Stimulated activated memory B cell treated with anti-CD40 and anti-IgM and Interleukin-4, amounts not matched to agents 10 μg/mL and 1 μg/mL and 100 μg/mL, for 72 hours (primary cell): ENCODE data around the gene KLHDC3.
"Not testable (repeated sequence)": the region's sequence is repeated elsewhere in the genome, so short reads cannot be mapped to it uniquely, and the experiment has no call there.

Experiments
- ATAC-seq: fragments of 150-1000 bp; cut with Tn5 transposase; 2 replicates; pipeline ENCODE4 v1.10.0; 2021
- H3K27ac Mint-ChIP-seq: one replicate; pipeline ENCODE4 v1.8.0; 2022; ENCODE audit warnings: mild to moderate bottlenecking, mixed read lengths
- H3K27me3 Mint-ChIP-seq: one replicate; pipeline ENCODE4 v1.8.0; 2022; ENCODE audit warnings: mixed read lengths
- H3K36me3 Mint-ChIP-seq: one replicate; pipeline ENCODE4 v1.8.0; 2022; ENCODE audit warnings: mixed read lengths
- H3K4me1 Mint-ChIP-seq: one replicate; pipeline ENCODE4 v1.8.0; 2022; ENCODE audit warnings: mixed read lengths
- H3K4me3 Mint-ChIP-seq: one replicate; pipeline ENCODE4 v1.8.0; 2022; ENCODE audit warnings: mild to moderate bottlenecking, moderate library complexity, mixed read lengths
- H3K9me3 Mint-ChIP-seq: one replicate; pipeline ENCODE4 v1.8.0; 2022; ENCODE audit warnings: mixed read lengths

The KLHDC3 gene

DNA sequence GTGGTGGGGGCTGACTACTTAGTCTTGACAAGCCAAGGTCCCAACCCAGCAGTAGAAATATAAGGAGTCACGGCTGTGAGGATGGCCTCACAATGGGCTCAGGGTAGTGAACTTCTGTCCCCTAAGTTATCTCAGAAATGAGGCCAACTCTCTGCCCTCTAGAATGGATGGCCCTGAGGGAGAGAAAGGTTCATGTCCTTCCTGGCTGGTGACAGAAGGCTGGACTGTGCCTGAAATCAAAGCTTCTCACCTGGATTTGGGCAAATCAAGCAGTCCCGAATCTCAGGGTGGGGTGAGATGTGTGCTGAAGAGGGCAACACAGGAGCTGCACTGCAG, 20.1 kb downstream of the KLHDC3 start:
- no peak overlapping the region for H3K27ac Mint-ChIP-seq
- H3K9me3 Mint-ChIP-seq, result no peaks in the 10 kb centered on the region
- H3K36me3 Mint-ChIP-seq, result peaks cover 56% of the 10 kb centered on the region
- H3K27me3 Mint-ChIP-seq, result no peaks in the 10 kb centered on the region
- ATAC-seq, result no peak
- no peaks in the 10 kb centered on the region for H3K4me1 Mint-ChIP-seq
- H3K4me3 Mint-ChIP-seq, result no peak overlapping the region

DNA sequence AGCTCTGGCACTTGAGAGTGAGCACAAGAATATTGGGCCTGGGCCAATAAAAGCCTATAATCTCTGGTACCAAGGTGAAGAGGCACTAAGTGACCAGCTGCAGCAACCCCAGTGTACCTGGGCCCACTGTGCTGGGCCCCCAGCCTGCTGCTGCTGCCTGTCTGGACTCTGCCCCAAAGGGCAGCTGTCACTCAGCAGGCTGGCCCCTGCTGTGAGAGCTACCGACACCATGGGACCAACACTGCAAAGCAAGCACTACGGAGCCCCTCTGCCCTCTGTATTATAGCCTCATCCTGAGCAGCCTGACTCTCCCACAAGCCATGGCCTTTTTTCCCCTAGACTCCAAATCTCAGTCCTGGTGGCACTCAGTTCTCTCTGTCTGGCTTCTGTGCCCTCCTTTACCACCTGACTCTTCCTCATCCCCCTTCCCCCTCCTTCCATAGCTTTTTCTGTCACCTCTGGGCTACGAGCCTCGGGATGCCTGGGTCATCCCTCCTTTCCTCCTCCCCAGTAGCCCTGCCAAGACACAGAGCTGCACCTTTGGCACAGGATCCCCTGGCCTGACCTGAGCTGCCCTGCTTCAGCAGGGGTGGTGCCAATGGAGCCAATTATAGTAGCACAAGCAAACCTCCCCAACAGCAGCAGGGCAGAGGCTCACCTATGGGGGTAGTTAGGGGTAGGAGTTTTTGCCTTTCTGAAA, 21.6 kb downstream of the KLHDC3 start:
- ATAC-seq, result no peak
- Mint-ChIP-seq H3K27me3 (no peaks in the 10 kb centered on the region), H3K4me3 (no peak overlapping the region), H3K9me3 (no peaks in the 10 kb centered on the region), H3K36me3 (peaks cover 56% of the 10 kb centered on the region), H3K4me1 (no peaks in the 10 kb centered on the region), H3K27ac (no peak overlapping the region)

DNA sequence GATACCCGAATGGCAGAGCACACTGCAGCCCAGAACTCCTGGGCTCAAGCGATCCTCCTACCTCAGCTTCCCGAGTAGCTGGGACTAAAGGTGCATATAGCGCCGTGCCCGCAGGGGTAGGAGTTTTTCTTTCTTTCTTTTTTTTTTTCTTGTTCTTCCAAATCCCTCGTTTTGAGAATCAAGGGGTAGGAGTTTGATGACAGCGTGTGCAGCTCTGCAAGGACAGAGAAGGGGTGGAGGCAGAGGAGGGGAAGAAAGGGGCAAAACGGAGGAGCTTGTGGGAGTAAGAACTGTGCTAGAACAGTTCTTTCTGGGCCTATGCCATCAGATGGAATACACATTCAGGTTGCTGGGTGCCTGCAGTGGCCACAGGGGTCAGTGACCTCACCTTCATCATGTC, 22.7 kb downstream of the KLHDC3 start:
- H3K36me3 Mint-ChIP-seq, result peaks cover 62% of the 10 kb centered on the region
- no peak overlapping the region for H3K27ac Mint-ChIP-seq
- H3K9me3 Mint-ChIP-seq, result no peaks in the 10 kb centered on the region
- H3K4me1 Mint-ChIP-seq, result peaks cover 5% of the 10 kb centered on the region
- no peak overlapping the region for H3K4me3 Mint-ChIP-seq
- no peak for ATAC-seq
- no peaks in the 10 kb centered on the region for H3K27me3 Mint-ChIP-seq

DNA sequence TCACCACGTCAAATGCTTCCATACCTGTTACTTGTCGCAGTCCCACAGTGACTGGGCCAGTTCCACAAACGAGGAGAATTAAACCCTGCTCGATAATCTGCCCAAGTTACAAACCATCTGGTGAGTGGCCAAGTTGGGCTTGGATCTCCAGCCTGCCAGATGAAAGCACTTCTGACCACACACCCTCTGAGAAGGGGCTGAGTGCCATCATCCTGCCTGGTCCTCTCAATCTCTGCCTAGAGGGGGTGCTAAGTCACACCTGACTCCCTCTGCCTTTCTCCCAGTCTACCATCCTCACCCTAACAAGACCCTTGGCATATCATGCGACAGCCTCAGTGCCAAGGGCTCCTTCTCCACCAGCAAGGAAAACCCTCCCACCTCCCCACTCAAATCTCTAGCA, 23.1 kb downstream of the KLHDC3 start:
- H3K4me3 Mint-ChIP-seq, result no peak overlapping the region
- ATAC-seq, result no peak

DNA sequence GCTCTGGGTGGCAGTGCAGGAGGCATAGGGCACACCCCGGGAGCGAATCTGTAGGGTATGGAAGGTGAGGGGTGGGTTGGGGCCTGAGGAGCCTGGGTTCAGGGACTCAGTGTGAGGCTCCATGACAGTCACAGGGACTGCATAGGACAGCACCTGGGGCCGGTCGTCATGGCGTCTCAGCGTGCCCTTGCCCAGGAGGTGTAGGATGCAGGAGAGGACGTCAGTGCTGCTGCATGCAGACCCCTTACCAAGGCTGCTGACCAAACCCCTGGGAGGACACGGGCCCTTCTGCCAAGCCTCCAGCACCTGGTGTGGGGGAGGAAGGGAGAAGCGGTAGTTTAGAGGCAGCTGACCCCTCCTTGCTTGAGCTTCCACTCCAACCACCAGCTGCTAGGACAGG, 23.7 kb downstream of the KLHDC3 start:
- no peak overlapping the region for H3K4me3 Mint-ChIP-seq
- H3K27me3 Mint-ChIP-seq, result no peaks in the 10 kb centered on the region
- peaks cover 64% of the 10 kb centered on the region for H3K36me3 Mint-ChIP-seq
- peaks cover 5% of the 10 kb centered on the region for H3K4me1 Mint-ChIP-seq
- H3K9me3 Mint-ChIP-seq, result no peaks in the 10 kb centered on the region
- no peak overlapping the region for H3K27ac Mint-ChIP-seq
- no peak for ATAC-seq

More for the DNA sequence above, 23.1 kb downstream of the KLHDC3 start:
- H3K27me3 Mint-ChIP-seq, result no peaks in the 10 kb centered on the region
- H3K27ac Mint-ChIP-seq, result no peak overlapping the region
- peaks cover 5% of the 10 kb centered on the region for H3K4me1 Mint-ChIP-seq
- H3K9me3 Mint-ChIP-seq, result no peaks in the 10 kb centered on the region
- H3K36me3 Mint-ChIP-seq, result peaks cover 59% of the 10 kb centered on the region

DNA sequence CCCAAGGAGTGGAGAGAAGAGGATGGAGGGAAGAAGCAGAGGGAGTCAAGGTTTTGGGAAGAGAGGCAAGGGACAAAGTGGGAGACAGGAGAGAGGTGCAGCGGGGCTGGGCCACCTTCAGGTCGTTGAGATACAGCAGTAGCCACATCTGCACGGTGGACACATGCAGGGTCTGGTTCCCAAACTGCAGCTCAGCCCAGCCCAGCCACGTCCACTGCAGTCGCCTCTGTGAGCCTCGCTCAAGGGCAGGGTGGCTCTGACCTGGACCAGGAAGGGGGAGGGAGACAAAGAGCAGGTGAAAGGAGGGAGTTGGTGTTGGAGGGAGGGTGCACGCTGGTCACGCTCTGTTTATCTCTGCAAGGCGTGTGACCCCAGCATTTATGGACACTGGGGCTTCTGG, 24.7 kb downstream of the KLHDC3 start:
- H3K4me1 Mint-ChIP-seq, result peaks cover 5% of the 10 kb centered on the region
- peaks cover 67% of the 10 kb centered on the region for H3K36me3 Mint-ChIP-seq
- H3K4me3 Mint-ChIP-seq, result no peak overlapping the region
- no peaks in the 10 kb centered on the region for H3K9me3 Mint-ChIP-seq
- no peaks in the 10 kb centered on the region for H3K27me3 Mint-ChIP-seq
- ATAC-seq, result no peak
- no peak overlapping the region for H3K27ac Mint-ChIP-seq

DNA sequence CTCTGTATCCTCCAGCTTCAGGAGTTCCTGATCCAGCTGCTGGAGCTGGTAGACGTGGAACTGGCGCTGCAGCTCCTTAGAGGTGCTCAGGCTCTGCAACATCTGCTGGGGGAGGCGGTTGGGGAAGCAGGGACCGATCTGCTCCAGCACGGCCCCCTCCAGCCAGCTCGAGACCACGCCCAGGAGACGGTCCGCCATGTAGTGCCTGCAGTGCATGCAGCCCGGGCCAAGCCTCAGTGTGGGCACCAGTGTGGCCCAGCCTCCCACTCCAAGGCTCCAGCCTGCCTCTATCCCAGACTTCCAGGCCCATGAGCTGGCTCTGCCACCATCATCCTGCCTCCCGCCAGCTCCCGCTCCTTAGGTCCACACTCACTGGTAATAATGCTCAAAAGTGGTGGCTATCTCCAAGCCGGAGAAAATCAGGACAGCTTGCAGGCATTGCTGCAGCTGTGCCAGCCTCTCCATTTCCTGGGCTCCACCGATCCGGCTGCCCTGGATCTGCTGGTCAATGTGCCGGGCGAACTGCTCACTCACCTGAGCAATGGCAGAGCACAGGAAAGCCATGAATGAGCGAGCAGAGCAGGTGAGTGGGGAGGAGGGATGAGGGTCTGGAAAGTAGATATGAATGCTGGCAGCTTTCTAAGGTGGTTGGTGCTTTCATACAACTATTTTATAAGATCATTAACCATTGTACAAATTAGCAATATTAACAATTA, 26.7 kb downstream of the KLHDC3 start:
- no peak for ATAC-seq
- no peaks in the 10 kb centered on the region for H3K27me3 Mint-ChIP-seq
- no peak overlapping the region for H3K4me3 Mint-ChIP-seq
- peaks cover 5% of the 10 kb centered on the region for H3K4me1 Mint-ChIP-seq
- no peak overlapping the region for H3K27ac Mint-ChIP-seq
- peaks cover 74% of the 10 kb centered on the region for H3K36me3 Mint-ChIP-seq
- no peaks in the 10 kb centered on the region for H3K9me3 Mint-ChIP-seq

DNA sequence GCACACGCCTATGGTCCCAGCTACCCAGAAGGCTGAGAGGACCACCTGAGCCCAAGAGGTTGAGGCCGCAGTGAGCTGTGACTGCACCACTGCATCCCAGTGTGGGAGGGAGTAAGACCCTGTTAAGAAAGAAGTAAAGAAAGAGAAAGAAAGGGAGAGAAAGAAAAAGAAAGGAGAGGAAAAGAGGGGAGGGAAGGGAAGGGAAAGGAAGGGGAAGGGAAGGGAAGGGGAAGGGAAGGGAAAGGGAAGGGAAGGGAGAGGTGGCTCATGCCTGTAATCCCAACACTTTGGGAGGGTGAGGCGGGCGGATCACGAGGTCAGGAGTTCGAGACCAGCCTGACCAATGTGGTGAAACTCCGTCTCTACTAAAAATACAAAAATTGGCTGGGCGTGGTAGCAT, 27.4 kb downstream of the KLHDC3 start:
- not testable (repeated sequence) for H3K9me3 Mint-ChIP-seq, H3K4me1 Mint-ChIP-seq, H3K4me3 Mint-ChIP-seq, H3K27ac Mint-ChIP-seq, H3K27me3 Mint-ChIP-seq, ATAC-seq
- peaks cover 78% of the 10 kb centered on the region for H3K36me3 Mint-ChIP-seq

DNA sequence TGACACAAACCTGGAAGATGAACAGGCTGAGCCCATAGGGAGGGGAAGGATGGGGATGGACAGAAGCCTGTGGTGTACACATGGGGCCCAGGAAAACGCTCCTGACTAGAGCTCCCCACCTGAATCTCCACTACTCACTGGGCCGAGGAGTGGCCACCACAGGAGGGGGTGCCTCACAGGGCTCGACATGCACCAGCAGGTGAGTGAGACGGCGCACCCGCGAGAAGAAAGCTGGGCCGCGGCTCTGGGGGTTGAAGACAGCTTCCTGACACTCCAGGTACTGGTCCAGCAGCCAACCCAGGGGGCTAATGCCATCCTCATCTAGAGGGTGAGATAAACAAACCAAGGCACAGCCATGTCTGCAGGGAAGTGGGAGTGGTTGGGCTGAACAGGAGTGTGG, 29.3 kb downstream of the KLHDC3 start:
- H3K4me1 Mint-ChIP-seq, result peaks cover 5% of the 10 kb centered on the region
- H3K27ac Mint-ChIP-seq, result no peak overlapping the region
- no peak overlapping the region for H3K4me3 Mint-ChIP-seq
- peaks cover 73% of the 10 kb centered on the region for H3K36me3 Mint-ChIP-seq
- ATAC-seq, result no peak
- H3K9me3 Mint-ChIP-seq, result no peaks in the 10 kb centered on the region
- no peaks in the 10 kb centered on the region for H3K27me3 Mint-ChIP-seq

DNA sequence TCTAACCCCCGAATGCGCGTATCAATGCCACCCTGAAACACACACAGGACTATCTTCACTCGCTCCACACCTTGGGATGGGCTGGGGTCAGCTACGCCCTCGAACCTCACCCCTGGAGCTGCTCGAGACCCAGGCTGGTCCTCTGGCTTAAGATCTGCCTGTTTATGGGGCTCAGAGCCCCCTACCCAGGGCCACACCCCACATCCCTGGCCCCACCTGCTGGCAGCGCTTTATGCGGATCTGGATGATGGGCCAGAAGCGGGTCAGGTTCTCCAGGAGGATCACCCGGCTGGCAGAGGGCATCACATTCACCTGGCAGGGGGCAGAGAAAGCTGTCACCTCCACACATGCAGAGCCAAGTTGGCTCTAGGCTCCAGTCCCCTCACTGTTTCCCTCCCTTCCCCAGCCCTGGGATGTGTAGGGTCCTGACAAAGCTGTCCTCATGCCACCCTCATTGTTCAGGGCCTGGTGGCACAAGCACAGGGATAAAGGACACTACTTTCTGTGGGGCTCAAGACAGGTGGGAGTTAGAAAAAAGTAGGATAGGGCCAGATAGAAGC, 31.4 kb downstream of the KLHDC3 start:
- H3K27ac Mint-ChIP-seq, result no peak overlapping the region
- no peaks in the 10 kb centered on the region for H3K9me3 Mint-ChIP-seq
- H3K4me3 Mint-ChIP-seq, result no peak overlapping the region
- no peak for ATAC-seq
- H3K27me3 Mint-ChIP-seq, result no peaks in the 10 kb centered on the region
- peaks cover 7% of the 10 kb centered on the region for H3K4me1 Mint-ChIP-seq
- H3K36me3 Mint-ChIP-seq, result peaks cover 74% of the 10 kb centered on the region

DNA sequence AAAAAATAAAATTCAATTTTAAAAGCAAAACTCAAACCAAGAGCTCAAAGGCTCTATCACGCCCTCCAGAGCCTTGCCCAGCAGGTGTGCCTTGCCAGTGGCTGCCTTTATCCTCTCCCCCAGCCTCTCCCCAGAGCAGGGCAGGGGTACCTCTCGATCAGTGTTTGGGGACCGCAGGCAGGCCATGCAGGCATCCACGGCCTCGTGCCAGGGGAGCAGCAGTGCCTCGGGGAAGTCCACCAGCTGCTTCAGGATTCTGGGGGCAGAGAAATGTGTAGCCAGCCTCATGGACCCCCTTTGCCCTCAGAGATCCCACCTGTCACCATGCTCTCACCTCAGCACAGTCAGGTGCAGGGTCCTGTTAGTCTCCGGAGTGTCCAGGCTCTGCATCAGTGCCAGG, 33.9 kb downstream of the KLHDC3 start:
- Mint-ChIP-seq H3K27me3 (no peaks in the 10 kb centered on the region), H3K9me3 (no peaks in the 10 kb centered on the region), H3K27ac (no peak overlapping the region), H3K36me3 (peaks cover 75% of the 10 kb centered on the region), H3K4me1 (peaks cover 27% of the 10 kb centered on the region), H3K4me3 (no peak overlapping the region)
- ATAC-seq, result no peak

DNA sequence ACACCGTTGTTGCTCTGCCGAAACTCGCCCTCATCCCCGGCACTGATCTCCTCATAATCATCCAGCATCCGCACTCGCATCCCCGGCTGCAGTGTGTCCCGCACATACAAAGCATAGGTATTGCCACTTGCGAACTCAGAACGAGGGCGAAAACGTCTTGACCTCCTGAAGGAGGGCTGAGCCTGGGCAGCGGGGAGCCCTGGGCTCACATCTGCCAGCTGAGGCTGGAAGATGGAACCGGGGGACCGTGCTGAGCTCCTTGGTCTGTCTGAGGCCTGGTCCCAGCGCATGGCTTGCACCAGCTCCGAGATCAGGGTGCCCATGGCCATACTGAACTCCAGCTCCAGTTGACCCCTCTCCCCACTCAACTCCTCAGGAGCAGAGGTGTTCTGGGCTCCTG, 36.9 kb downstream of the KLHDC3 start:
- peaks cover 59% of the 10 kb centered on the region for H3K36me3 Mint-ChIP-seq
- peak overlapping the region; percentile 96 for H3K27ac Mint-ChIP-seq
- ATAC-seq, result no peak
- H3K4me3 Mint-ChIP-seq, result no peak overlapping the region
- no peaks in the 10 kb centered on the region for H3K27me3 Mint-ChIP-seq
- peaks cover 41% of the 10 kb centered on the region for H3K4me1 Mint-ChIP-seq
- no peaks in the 10 kb centered on the region for H3K9me3 Mint-ChIP-seq

DNA sequence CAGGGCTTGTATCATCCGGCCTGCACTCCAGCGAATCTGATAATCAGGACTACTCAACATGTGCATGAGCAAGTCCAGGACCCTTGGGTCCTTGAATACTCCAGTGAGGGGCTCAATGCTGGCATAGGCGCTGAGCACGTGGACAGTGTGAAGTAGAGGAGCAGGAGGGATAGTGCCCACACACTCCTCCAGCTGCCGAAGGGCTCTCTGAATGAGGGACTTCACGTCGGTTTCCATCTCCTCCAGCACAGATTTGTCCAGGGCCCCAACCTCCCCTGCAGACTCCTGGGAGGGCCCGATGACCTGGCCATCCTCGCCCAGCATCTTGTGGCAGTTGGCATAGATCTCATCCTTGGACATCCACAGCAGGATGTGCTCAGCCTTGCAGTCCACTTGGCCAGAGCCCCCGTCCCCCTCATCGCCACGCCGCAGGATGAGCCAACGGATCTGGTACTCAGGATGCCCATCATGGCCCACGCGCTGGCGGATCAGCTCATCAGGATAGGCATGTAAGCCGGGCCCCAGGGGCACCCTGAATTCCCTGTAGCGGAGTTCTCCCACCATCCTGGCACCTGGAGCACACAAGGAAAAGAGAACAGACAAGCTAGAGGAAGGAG, 38.3 kb downstream of the KLHDC3 start:
- no peak for ATAC-seq
- H3K27ac Mint-ChIP-seq, result peak overlapping the region; percentile 96
- H3K4me3 Mint-ChIP-seq, result peak overlapping the region; percentile 98
- H3K27me3 Mint-ChIP-seq, result no peaks in the 10 kb centered on the region
- no peaks in the 10 kb centered on the region for H3K9me3 Mint-ChIP-seq
- H3K4me1 Mint-ChIP-seq, result peaks cover 41% of the 10 kb centered on the region
- H3K36me3 Mint-ChIP-seq, result peaks cover 51% of the 10 kb centered on the region

DNA sequence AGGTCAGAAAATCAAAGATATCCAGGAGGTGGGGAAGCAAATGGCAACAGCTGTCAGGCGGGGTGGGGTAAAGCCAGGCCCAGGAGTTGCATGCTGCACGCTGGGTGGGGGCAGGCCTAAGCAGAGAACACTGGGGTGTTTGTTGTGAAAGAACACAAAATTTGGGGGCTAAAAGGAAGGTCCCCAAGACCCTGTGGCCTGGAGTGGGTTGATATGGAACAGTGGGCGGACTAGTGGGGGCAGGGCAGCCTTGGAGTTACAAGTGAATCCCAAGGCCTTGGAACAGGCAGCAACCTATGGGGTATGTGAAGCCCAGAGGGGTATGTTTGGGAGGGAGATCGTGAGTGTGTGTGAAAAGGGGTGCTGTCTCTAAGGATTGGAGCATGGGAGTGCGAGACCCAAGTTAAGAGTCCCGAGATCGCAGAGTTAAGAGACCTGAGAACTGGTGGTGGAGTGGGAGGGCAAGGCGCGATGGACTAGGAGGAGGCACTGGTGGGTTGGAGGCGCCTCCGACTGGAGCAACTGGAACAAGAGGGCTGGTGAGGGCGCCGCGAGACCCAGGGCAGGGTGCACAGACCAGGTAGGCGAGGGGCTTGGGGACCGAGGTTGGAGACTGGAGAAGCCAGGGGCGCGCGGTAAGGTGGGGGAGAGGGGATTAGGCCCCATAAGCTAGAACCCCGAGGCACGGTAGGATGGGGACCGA, 38.9 kb downstream of the KLHDC3 start:
- H3K27ac Mint-ChIP-seq, result peak overlapping the region; percentile 96
- peak overlapping the region; percentile 98 for H3K4me3 Mint-ChIP-seq
- peaks cover 44% of the 10 kb centered on the region for H3K4me1 Mint-ChIP-seq
- ATAC-seq, result peak; percentile 24
- no peaks in the 10 kb centered on the region for H3K9me3 Mint-ChIP-seq
- H3K27me3 Mint-ChIP-seq, result no peaks in the 10 kb centered on the region
- peaks cover 51% of the 10 kb centered on the region for H3K36me3 Mint-ChIP-seq

DNA sequence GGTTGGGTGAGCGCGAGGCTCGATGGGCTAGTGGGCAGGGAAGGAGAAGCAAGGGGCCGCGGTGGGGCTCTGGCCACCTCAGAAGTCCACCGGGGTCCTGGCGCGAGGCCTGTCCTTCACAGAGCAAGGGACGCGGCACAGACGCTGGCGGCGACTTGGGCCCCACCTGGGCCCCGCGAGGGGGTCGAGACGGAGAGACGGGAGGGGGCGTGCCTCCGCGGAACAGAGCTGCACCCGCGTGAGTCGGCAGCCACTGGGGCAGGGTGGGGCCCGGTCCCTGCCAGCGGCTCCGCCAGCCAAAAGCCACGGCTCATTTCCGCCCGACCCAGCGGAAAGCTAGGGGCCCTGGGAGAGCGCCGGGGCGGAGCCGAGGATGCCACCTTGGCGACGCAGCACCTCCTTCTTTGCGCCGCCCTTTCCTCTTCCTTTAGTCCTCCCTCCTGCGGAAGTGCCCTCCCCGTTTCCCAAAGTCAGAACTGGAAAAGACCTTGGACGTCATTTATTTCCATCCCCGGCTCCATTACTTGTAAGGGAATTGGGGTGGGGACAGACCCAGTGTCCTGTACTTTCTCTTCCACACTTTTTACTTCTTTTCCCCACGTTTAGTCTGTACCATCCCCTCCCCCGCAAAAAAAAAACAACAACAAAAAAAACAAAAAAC, 39.6 kb downstream of the KLHDC3 start, which contains the start of gene CUL7:
CUL7 (minus strand) TSS at position 307 of the 661 bp plus-strand sequence. CDS start 1,063 bp downstream, outside the sequence.
- no peaks in the 10 kb centered on the region for H3K27me3 Mint-ChIP-seq
- peak; percentile 98 for ATAC-seq
- peaks cover 51% of the 10 kb centered on the region for H3K36me3 Mint-ChIP-seq
- H3K9me3 Mint-ChIP-seq, result no peaks in the 10 kb centered on the region
- H3K4me1 Mint-ChIP-seq, result peaks cover 51% of the 10 kb centered on the region
- peak within 1 kb of the TSS; percentile 98 for H3K4me3 Mint-ChIP-seq
- peak within 1 kb of the TSS; percentile 96 for H3K27ac Mint-ChIP-seq
